CD4-positive, alpha-beta T cell treated with Interleukin-17A for 1 hour (primary cell): ENCODE results near the gene NOXO1.

Source experiments
- DNase-seq: peaks from one replicate; pipeline ENCODE4 v3.0.0-alpha.2; 2020

The NOXO1 gene

GRCh38 chr16:2009791-2010510, 28.7 kb upstream of the NOXO1 start, which contains the start of gene ZNF598:
TSS of gene ZNF598 (minus strand) at chr16:2009821.
- DNase-seq, result peak; percentile 81

GRCh38 chr16:2009164-2009711, 28.0 kb upstream of the NOXO1 start:
- no peak for DNase-seq

DNA sequence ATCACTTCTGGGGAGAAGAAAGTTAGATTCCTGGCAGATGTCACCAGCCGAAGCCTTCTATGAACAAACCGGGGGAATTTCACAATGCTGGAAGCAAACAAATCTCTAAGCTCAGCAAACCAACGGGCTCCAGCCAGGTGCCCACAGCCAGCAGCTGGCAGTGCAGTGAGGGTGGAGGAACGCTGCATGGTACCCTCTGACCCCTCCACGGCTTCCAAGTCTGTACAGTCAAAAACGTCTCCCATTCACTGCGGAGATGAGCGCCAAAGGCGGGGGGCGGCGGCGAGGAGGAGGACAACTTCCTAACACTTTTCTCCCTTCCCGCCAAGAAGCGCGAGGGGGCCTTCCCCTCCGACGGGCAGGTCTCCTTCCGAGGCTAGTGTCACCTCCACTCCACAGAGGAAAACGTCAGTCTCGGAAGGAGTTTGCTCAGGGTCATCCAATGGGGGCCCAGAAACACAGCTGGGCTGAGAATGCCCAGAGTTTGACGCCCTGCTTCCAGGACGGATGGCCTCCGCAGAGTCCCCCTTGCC, 27.4 kb upstream of the NOXO1 start:
- no peak for DNase-seq

DNA sequence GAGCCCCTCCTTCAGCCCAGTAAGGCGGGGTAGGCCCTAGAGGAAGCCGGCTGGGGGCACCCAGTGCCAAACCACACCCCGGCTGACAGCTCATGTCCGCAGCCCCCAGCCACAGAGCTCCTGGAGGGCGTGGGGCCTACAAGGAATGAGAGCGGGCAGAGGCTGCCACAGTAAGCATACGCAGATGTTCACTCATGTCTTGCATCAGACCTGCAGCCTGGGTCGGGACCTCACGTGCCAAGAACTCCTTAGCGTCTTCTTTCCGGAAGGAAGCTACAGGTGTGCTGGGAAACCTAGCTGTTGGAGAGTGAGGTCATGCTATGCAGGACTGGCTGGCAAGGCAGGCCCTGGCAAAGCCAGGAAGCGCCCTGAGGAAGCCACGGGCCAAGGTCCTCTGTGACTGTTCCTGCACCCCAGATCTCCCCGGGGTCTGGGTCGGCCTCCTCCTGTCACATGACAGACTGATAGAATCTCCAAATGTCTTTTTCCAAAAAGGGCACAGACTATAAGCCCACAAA, 26.8 kb upstream of the NOXO1 start:
- peak; percentile 32 for DNase-seq

DNA sequence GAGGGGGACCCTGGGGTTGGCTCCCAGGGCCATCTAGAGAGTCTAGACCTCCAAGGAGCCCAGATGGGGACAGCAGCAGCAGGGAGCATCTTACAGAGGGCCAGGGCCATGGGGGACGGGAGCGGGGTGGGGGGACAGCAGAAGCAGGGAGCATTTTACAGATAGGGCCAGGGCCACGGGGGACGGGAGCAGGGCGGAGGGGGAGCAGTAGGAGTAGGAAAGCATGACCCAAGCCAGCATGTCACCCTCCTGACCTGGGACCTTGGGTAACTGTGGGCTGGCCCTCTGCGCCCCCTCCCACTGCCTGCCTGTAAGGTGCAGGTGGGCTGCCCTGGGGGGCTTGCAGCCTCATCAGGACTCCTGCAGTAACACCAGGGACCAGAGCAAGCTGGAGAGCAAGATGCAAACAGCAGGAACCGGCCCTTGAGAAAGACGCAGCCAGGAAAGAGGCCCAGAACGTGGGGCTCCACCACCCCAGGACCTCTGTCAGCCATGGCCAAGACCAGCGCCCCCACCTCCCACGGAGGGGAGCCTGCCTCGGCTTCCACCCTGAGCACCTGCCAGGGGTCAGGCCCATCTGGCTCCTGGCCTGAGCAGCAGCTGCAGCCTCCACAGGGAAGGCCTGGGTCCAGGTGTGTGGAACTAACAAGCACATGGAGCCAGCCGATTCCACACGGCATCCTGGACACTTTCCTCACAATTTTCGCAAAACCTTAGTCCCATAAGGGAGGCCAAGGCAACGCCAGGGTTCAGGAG, 26.0 kb upstream of the NOXO1 start:
- no peak for DNase-seq

GRCh38 chr16:2006317-2006716, 25.0 kb upstream of the NOXO1 start:
- no peak for DNase-seq

- DNase-seq, result no peak
These were observed 24.4 kb upstream of the NOXO1 start for GRCh38 chr16:2005646-2006045.

DNA sequence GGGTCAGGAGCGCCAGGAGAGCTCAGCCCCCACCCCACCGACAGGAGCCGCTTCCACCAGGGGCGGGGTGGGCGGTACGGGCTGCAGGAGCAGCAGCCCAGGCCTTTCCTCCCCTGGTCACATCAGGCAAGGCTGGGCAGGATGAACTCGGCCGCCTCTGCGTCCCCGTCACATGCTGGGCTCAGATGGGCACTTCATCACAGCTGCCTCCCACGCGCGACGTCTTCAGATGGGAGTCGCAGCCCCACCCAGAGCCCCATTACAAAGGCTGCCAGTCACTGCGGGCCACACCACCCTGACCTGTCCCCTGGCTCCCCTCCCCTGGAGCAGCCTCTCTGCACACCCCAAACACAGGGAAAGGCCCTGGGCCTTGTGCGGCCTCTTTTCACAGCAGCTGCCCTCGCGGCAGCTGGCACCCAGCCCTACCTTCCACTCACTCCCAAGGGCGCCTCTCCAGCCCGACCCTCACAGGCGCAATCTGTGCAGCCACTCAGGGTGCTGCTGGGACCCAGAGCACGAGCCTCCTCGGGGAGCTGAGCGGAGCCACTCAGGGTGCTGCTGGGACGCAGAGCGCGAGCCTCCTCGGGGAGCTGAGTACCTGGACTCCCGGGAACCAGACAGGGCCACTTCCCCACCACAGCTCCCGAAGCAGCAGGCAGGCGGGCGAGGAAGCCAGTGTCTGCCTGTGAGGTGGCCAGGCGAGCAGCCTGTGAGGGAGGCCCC, 23.7 kb upstream of the NOXO1 start:
- no peak for DNase-seq

DNA sequence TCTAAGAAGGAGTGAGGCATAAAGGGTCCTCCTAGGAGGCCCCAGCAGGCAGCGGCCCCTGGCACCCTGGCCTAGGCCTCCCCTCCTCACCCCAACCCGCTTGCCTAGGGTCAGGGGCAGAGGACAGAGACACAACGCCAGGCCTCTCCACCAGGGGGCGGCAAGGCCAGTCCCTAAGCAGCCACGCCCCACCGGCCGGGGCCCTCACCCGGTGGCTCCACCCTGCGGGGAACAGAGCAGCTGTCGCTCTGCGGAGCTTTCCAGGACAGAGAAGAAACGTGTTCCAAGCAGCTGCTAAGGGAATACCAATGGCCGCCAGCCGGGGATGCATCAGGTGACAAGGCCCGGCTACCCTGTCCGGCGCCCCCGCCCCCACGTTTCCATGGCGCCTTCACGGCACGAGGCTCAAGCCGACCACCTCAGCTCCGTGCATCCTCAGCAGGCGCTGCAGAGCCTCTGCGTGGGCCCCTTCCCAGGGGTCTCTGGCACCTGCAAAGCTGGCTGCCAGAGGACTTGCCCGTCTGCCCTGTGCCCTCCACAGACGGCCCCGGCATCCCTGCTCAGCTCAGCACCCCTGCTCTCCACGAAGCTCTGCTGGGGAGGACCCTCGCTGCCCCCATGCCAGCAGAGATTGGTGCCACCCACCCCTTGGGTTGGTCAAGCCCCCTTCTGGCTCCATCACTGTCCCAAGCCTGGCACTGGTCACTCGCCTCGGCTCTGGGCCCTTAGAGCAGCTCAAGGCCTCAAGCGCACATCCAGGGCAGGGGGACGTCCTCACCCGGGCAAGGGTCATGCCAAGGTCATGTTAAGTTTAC, 22.8 kb upstream of the NOXO1 start:
- DNase-seq, result peak; percentile 86

- DNase-seq, result no peak
These were observed 22.1 kb upstream of the NOXO1 start for GRCh38 chr16:2003231-2003826.

DNA sequence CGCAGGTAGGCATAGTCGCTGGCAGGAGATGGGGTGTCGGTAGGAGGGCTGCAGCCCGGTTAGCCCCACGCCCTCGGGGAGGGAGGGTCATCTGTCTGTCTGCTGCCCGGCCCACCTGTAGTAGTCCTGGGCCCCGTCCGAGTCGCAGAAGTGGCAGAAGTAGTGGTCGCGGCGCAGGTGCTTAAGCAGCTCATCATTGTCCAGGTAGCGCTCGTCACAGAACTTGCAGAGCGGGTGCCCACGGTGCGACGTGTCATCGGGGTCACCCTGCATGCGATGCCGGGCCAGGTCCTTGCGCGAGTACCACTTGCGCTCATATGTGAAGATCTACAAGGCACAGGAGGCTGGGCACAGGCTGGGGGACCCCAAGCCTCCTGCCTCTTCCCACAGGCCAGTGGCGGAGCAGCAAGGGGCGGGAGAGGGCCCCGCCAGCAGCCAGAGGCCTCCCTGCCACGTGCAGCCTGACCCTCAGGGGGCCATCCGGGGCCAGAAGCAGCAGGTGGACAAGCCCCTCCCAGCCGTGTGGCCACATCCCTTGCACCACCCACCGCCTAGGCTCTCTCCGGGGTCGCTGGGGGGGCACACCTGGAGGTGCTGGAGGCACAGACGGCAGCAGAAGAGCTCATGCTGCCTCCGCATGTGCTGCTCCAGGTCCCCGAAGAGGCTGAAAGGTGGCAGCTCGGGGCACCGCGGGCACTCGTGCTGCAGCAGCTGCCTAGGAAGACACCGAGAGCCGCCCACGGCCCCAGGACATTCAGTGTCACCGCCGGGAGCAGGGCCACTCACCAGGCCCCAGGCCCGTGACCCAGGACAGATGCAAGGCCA, 21.3 kb upstream of the NOXO1 start:
- DNase-seq, result no peak

DNA sequence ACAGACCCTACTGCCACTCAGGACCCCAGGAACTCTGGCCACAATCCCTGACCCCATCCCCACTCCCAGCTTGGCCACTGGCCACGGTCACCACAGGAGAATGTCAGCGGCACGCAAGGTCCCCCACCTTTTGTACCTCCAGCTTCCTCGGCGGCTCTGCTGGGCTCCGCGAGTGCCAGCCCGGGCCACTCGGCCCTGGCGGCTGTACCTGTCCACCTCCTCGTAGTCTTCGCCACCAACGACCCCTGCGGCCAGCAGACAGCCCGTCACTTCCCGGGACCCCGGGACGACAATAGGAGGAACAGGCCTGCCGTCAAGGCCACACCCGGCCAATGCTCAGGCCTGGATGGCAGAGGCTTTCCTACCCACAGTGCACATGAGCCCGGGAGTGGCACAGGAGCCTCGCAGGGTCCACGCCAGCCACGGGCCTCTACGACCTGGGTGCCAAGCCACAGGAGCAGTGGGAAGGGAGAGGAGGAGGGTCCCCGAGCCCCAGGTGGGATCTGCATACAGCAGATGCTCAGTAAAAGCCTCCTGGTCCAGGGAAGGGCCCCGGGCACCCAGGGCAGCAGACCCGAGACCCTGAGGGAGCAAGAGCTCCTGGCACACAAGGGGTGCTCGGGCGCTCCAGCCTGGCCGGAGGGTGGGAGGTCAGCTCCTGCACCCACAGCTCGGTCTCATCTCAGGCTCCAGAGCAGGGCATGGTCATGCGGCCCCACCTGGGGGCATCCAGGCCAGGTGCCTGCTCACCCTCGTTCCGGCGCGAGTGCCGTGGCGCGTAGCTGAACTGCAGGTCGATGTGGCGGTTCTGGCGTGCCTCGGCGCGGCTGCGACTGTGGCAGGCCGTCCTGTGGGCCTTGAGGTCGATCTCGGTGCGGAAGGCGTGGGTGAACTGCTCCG, 20.4 kb upstream of the NOXO1 start:
- no peak for DNase-seq

GRCh38 chr16:2001035-2001434, 19.8 kb upstream of the NOXO1 start:
- no peak for DNase-seq

DNA sequence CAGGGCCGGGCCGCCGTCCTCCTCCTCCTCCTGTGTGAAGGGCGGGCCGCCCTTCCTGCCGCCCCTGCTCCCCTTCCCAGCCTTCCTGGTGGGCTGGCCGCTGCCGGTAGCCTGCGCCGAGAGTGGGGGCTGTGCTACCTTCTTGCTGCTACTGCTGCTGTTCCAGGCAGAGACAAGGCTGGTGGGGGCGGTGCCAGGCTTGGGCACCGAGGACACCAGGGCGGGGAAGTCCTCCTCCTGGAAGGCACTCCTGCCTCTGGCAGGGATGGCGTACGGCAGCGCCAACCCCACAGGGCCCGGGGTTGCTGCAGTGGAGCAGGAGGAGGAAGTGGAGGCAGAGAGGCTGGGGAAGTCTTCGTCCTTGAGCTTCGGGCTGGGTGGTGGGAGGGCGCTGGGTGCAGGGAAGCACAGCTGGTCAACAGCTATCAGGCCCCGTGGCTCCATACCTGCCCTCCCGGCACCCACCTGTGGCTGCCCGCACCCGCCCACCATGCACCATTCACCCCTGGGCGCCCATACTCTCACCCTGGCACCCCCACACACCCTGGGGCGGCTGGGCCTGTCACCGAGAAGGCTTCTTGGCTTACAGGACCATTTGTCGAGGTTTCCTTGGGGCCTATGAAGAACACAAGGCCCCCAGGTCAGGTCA, 18.7 kb upstream of the NOXO1 start:
- DNase-seq, result no peak

DNA sequence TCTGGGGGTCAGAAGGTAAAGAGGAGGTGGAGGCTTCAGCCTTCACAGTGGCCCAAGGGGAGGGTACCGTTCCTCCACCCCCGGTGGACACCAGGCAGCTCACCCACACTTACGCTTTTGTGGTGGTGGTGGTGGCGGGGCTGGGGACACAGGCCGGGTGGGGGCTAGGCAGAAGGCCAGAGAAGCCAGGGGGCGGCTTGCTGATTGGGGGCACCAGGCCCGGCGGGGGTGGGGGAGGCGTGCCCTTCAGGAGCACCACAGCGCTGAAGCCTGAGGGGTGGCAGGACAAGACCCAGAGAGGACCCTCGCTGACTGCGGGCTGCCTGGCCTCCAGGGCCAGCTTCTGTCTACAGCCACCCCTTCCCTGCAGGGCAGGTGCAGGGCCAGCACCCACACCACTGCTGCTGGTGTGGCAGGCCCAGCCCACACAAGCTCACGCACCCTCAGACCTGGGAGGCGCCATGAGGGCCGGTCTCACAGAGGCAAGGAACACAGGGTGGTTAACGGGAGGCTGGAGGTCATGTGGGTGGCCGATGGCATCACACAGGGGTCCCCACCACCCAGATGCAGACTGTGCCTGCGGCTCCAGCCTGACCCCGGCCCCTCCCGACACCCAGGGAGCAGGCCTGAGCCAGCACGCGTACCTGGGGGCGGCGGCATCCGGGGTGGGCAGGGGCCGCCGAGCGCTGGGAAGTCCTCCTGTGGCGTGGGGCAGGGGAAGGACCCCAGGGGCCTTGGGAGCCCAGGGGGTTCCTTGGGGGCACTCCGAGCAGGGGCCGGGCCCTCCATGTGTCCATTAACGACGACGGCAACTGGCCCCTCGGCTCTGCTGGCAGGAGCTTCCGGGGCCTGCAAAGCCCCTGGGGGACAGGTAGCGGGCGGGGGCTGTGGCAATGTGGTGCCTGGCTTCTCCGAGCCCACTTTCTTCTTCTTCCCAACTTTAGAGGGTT, 17.9 kb upstream of the NOXO1 start:
- DNase-seq, result no peak

DNA sequence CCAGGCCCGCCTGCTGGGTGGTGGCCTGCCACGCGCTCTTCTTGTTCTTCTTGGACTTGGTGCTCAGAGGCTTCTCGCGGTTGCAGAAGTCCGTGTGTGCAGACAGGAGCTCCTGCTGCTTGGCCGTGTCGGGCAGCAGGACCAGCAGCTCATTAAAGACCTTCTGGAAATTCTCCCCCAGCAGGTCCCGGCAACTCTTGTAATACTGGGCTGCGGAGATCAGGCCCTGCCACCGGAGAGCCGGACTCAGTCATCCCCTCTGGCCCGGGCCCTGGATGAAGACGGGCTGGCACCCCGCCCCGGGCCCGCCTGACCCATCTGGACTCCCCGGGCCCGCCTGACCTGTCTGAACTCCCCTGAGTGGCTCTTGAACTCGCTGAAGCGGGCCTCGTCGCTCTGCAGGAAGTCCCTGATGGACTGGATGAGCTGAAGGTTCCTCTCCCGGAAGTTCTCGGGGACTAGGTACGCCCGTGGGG, 17.1 kb upstream of the NOXO1 start:
- no peak for DNase-seq

- DNase-seq, result no peak
These were observed 16.5 kb upstream of the NOXO1 start for GRCh38 chr16:1997494-1998359.
